Stimulated activated CD8-positive, alpha-beta memory T cell treated with anti-CD3 and anti-CD28 coated beads, Interleukin-12 subunit alpha, Interleukin-12 subunit beta, amount 100 ng/mL, for 24 hours (primary cell): ENCODE data around the gene HBQ1.
"Not testable (repeated sequence)": the region's sequence is repeated elsewhere in the genome, so short reads cannot be mapped to it uniquely, and the experiment has no call there.

Experiments used
- DNase-seq: peaks from one replicate; pipeline ENCODE4 v3.0.0-alpha.2; 2020; ENCODE audit errors: extremely low read depth

HBQ1 gene

DNA sequence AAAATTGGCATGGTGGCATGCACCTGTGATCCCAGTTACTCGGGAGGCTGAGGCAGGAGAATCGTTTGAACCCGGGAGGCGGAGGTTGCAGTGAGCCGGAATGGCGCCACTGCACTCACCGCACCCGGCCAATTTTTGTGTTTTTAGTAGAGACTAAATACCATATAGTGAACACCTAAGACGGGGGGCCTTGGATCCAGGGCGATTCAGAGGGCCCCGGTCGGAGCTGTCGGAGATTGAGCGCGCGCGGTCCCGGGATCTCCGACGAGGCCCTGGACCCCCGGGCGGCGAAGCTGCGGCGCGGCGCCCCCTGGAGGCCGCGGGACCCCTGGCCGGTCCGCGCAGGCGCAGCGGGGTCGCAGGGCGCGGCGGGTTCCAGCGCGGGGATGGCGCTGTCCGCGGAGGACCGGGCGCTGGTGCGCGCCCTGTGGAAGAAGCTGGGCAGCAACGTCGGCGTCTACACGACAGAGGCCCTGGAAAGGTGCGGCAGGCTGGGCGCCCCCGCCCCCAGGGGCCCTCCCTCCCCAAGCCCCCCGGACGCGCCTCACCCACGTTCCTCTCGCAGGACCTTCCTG is at the start of gene HBQ1:
Gene HBQ1 (plus strand): TSS at position 359 of the 575 bp plus-strand sequence. CDS start 28 bp downstream, at position 387.
- no peak for DNase-seq

DNA sequence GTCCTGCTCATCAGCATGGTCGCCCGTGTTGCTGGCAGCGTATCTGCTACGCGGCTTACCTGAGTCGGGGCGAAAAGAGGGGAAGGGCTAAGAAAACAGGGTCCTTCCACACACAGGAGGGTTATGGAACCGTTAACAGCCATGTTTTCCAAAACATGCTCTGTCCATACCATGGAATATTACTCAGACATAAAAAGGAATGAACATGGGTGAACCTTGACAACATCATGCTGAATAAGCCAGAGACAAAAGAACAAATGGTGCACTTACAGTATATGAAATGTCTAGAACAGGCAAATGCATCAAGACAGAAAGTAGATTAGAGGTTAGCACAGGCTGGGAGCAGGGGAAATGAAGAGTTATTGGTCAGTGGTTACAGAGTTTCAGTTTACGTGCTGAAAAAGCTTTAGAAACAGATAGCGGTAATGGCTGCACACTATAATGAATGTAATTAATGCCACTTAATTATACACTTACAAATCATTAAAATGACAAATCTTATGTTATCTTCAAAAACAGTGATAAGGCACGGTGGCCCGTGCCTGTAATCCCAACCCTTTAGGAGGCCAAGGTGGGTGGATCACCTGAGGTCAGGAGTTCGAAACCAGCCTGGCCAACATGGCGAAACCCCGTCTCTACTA is 49.6 kb upstream of the HBQ1 start:
- no peak for DNase-seq

DNA sequence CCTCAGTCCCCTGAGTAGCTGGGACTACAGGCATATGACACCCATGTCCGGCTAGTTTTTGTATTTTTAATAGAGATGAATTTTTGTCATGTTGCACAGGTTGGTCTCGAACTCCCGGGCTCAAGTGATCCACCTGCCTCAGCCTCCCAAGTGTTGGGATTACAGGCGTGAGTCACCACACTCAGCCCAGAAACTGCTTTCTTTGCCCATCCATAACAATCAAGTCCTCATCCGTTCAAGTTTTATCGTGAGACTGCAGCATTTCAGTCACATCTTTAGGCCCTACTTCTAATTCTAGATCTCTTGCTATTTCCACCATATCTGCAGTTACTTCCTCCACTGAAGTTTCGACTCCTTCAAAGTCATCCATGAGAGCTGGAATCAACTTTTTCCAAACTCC is 48.1 kb upstream of the HBQ1 start:
- no peak for DNase-seq

DNA sequence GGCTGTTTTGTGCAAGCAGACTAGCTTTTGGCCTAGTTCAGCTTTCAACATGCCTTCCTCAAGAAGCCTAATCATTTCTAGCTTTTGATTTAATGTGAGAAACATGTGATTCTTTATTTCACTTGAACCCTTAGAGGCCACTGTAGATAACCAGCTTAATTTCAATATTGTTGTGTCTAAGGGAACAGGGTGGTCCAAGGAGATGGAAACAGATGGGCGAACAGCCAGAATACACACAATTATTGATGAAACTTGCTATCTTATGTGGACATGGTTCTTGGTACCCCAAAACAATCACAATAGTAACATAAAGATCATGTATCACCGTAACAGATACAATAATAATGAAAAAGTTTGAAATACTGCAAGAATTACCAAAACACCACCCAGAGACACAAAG is 46.5 kb upstream of the HBQ1 start:
- DNase-seq: no peak

DNA sequence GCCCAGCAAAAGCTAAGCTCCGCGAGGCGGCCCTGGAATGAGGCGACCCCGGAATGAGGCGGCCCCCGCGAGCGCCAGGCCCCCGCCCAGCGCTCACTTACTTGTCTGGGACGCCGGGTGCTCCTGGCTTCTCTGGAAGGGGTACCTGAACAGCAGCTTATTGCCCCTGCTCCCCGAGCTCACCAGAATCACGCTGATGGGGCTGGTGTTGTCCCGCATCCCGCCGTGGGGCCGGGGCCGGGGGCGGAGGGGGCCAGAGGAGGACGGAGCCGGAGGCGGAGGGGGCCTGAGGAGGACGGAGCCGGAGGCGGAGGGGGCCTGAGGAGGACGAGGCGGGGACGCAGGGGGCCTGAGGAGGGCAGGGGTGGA is 42.2 kb upstream of the HBQ1 start:
- no peak for DNase-seq

DNA sequence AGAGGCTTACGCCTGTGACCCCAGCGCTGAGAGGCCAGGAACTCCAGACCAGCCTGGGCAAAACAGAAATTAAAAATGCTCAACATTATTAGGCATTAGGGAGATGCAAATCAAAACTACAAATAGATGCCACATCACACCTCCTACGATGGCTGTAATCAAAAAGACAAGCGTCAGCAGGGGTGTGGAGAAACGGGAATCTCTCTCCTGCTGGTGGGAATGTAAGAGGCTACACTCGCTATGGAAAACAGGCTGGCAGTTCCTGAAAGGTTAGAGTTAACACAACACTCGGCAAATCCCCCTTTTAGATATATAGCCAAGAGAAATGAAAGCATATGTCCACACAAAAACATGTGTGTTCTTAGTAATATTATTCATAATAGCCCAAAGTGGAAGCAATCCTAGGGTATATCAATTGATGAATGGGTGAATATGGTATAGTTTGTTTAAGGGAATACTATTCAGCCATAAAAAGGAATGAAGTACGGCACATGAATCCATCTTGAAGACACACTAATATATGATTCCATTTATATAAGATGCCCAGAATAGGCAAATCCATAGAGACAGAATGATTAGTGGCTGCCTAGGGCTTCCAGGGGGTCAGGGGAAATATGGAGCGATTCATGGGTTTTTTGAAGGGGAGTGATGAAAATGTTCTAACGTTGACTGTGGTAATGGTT is 39.9 kb upstream of the HBQ1 start:
- no peak for DNase-seq

DNA sequence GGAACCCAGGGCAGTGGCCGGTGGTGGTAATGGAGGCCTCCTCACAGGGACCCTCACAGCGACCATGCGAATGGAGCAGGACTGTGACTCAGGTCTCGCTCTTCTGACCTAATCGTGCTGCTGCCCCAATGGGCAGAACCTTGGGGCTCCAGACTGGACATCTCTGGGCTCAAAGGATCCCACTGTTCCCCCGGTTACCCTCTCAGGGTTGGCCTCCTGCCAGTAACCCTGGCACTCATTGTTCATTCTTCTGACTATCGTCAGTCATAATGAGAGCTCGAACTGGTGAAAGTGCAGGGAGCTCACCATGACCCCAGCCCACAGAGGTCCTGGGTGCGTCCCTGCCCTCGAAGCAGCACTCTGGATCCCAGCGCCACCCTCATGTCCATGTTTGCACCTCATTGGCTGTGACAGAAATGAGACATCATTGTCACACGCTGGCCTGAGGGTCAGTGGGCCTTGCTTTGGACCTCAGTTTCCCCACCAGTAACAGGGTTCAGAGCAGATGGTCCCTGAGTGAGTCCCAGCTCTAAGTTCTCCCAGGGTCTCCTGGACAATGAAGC is 37.8 kb upstream of the HBQ1 start:
- no peak for DNase-seq

DNA sequence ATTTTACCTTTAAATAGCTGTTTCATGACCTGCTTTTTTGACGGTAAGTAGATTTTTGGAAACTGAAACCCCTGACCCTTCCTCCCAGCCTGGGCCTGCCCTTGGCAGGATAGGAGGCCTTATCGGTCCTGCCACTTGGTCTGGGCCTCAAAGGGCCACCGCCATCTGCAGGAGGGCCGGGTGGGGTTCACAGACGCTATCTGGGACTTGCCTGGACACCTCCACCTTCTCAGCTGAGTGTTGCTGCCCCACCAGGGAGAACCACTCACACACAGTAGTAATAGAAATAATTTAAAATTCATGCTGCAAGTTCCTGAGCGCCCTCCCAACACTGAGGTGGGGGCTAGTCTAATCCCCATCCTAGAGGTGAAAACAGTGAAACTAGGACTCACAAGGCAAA is 37.2 kb upstream of the HBQ1 start:
- DNase-seq: no peak

DNA sequence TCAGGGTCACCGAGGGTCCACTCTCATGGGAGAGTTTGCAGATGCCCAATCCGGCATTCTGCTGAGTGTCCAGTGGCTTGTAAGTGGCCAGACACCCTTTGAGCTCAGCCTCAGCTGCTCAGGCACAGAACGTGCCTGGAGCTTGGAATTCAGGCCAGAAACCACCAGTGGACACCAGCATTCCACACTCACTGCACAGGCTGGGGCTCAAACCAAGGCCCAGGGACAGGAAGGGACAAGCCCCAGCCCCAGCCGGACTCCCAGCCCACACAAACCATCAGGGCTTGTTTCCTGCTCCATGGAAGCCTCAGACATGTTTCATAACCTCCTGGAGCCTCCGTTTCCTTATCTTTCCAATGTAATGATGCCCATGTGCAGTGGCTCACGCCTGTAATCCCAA is 36.8 kb upstream of the HBQ1 start:
- no peak for DNase-seq

DNA sequence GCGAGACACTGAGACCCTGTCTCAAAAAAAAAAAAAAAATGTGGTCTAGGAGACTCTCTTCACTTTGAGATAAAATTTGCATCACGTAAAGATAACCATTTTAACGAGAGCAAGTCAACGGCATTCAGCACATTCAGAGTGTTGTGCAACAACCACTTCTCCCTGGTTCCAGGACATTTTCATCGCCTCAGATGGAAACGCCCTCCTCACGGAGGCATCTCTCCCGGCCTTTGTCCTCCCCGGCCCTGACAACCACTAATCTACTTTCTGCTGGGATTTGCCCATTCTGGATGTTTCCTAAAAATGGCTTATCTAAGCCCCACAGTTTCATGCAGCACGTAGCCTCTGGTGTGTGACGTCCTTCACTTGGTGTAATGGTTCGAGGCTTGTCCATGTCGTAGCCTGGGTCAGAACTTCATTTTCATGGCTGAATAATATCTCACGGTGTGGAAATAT is 35.4 kb upstream of the HBQ1 start:
- no peak for DNase-seq

DNA sequence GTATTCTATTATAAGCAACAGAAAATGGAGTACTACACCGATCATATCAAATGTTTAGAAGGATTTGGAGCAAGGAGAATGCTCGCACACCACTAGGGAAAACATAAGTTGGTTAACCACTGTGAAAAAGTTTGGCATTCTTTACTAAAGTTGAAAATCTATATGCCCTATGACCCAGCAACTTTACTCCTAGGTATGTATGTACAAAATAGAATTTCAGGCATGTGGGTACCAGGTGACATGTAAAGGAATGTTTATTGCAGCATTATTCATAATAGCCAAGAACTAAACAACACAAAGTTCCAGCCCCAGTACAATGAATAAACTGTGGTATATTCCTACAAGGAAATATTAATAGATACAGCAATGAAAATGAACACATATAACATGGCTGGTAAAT is 33.6 kb upstream of the HBQ1 start:
- DNase-seq: no peak

DNA sequence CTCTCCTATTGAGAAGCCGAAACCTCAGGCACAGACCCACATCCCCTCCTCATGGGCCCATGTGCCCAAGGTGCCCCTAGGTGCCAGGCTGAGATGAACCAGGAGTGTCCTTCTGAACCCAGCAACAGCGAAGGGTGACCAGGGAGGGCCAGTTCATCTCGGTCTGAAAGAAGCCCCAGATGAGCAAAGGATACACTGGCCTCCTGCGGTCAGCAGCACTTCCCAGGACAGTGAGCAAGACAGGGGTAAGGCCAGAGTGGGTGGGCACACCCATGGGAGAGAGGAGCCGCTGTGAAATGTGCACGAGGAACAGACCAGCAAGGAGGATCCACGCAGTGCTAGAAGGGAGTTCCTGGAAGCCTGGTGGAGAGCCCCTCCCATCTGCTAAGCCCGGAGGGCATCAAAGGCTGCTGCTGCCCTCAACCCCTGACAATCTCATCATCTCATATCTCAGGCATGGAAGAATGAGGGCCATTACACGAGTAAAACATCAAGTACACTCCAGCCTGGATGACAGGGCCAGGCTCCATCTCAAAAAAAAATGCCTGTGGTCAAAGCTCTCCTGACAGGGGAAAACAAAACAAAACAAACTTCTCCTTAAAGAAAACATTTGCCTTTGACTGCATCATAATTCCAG is 31.1 kb upstream of the HBQ1 start:
- DNase-seq: no peak

DNA sequence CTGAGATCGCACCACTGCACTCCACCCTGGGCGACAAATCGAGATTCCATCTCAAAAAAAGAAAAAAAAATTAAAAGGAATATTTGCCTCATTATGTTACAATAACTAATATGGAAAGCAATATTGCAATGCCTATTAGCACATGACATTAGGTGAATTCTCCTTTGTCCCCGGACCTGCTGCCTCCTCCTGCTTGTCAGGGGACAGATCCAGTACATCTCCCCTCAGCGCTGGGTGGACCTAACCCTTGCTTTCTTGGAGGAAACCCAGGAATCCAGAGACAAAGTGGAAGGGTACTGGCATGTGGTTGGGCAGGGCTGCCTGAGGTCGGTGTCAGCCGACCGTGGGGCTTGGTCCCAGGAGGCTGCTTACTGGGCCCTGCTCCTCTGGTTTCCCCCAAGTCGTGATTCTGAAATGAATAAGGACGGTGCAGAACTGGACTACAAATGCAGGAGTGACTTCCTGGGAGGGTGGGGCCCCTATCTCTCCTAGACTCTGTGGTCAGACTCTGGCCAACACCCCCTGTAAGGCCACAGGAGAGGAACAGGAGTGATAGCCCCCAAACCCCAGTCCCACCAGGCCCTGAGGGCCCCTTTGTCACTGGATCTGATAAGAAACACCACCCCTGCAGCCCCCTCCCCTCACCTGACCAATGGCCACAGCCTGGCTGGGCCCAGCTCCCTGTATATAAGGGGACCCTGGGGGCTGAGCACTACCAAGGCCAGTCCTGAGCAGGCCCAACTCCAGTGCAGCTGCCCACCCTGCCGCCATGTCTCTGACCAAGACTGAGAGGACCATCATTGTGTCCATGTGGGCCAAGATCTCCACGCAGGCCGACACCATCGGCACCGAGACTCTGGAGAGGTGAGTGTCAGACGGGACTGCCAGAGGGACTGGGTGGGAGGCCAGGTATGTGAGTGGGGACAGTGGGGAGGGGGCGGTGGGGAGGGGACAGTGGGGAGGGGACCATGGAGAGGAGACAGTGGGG is 27.8 kb upstream of the HBQ1 start, which contains the start of gene HBZ:
Gene HBZ (plus strand): TSS at position 504 of the 988 bp plus-strand sequence. CDS start 266 bp downstream, at position 770.
- DNase-seq: no peak

DNA sequence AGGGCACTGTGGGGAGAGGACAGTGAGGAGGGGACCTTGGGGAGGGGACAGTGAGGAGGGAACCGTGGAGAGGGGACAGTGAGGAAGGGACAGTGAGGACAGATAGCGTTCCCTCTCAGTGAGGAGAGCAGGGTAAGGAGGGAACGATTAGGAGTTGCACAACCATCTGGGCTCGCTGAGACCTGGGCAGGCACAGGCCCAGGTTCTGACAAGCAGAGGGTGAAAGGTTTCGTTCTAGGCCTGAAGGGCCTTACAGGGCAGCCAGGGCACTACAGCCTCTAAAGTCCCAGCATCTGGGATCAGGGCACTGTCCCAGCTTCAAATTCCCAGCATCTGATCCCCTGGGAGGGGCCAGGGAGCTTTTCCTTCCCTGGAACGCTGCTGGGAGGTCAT is 27.1 kb upstream of the HBQ1 start:
- not testable (repeated sequence) for DNase-seq

DNA sequence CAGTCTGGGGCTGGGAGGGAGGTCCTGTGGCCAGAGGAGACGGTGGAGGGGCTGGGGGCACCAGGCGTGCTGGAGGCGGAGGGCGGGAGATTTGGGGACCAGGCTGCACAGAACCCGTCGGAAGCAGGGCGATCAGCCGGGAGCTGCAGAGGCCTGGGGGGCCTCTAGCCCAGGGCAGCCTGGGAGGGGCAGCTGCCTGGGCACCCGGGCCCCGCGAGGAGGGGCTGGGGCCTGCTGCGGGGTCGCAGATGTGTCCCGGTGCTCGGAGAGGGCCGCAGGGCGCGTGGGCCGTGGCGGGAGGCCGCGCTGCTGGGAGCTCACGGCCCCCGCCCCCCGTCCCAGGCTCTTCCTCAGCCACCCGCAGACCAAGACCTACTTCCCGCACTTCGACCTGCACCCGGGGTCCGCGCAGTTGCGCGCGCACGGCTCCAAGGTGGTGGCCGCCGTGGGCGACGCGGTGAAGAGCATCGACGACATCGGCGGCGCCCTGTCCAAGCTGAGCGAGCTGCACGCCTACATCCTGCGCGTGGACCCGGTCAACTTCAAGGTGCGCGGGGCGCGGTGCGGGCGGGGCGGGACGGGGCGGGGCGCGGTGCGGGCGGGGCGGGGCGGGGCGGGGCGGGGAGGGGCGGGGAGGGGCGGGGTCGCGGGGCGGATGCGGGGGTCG is 26.6 kb upstream of the HBQ1 start:
- not testable (repeated sequence) for DNase-seq

DNA sequence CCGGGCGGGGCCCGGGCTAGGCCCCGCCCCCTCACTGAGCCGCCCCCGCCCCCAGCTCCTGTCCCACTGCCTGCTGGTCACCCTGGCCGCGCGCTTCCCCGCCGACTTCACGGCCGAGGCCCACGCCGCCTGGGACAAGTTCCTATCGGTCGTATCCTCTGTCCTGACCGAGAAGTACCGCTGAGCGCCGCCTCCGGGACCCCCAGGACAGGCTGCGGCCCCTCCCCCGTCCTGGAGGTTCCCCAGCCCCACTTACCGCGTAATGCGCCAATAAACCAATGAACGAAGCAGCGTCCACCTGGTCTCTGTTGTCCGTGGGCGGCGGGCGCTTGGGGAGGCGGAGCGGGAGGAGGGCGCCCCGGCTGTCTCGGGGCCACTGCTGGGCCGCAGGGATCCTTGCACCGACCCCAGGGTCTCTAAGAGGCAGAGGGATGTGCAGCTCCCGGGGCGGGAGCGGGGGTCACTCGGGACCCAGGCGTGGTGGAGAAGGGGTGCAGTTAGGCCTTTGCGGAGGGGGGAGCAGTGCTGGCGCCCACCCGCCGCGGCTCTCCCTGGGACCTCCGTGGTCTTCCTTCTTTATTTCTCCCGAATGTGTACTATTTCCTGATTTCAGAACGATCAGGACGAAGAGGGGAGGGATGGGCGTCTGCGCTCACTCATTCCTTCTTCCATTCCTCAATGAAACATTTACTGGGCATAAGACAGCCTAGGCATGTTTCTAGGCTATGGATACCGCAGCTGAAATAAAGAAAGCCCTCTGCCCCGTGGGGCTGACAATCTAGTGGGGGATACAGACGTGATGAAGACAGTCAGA is 25.8 kb upstream of the HBQ1 start:
- no peak for DNase-seq

DNA sequence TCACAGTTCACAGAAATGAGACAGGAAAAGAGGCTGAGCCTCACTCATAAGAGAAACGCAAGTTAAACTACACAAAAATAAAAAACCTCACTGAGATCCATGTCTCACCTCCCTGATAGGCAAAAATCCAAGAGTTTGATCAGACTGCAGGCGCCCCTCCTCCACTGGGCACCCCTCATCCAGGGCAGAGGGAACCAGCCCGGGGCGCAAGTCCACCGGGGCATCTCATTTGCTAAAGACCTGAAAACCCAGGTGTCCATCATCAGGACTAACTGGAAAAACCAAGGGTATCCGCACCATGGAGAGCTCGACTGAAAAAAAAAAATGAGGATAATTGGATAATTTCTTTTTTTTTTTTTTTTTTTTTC is 25.2 kb upstream of the HBQ1 start:
- no peak for DNase-seq

DNA sequence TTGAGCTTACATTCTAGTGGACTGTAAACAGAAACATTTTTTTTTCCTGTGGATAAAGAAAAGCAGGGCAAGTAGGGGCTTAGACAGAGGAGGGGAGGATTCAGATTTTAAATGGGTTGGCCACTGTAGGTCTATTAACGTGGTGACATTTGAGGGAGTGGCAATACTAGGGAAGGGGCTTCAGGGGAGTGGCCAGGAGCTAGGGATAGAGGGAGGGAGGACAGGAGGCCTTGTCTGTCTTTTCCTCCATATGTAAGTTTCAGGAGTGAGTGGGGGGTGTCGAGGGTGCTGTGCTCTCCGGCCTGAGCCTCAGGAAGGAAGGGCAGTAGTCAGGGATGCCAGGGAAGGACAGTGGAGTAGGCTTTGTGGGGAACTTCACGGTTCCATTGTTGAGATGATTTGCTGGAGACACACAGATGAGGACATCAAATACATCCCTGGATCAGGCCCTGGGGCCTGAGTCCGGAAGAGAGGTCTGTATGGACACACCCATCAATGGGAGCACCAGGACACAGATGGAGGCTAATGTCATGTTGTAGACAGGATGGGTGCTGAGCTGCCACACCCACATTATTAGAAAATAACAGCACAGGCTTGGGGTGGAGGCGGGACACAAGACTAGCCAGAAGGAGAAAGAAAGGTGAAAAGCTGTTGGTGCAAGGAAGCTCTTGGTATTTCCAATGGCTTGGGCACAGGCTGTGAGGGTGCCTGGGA is 21.0 kb upstream of the HBQ1 start:
- DNase-seq: no peak

DNA sequence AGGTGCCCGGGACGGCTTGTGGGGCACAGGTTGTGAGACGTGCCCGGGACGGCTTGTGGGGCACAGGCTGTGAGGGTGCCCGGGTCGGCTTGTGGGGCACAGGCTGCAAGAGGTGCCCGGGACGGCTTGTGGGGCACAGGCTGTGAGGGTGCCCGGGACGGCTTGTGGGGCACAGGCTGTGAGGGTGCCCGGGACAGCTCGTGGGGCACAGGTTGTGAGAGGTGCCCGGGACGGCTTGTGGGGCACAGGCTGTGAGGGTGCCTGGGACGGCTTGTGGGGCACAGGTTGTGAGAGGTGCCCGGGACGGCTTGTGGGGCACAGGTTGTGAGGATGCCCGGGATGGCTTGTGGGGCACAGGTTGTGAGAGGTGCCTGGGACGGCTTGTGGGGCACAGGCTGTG is 20.0 kb upstream of the HBQ1 start:
- not testable (repeated sequence) for DNase-seq
